Ascending aorta (tissue), 2 donors: Measurements from ENCODE around the gene MYLK3. TPM values are rescaled to one million over a fixed set of nuclear protein-coding genes. Genes with fewer than 3 reads are reported as not detected.

Source experiments
- DNase-seq, 2 donors: peaks; one replicate each; pipeline ENCODE4 v3.0.0-alpha.2; 2019; ENCODE audit warnings: low spot score in 2 of 2
- H3K27ac ChIP-seq, 2 donors: fragments of 200-600 bp; sonication (generic); one replicate each; pipeline ENCODE4 v1.5.1; 2016 to 2017; ENCODE audit warnings: mild to moderate bottlenecking in 1 of 2
- H3K27me3 ChIP-seq: fragments of 200-600 bp; sonication (generic); one replicate; pipeline ENCODE4 v1.5.1; 2017
- H3K36me3 ChIP-seq, 2 donors: fragments of 200-600 bp; sonication (generic); one replicate each; pipeline ENCODE4 v1.5.1; 2016
- H3K4me1 ChIP-seq, 2 donors: fragments of 200-600 bp; sonication (generic); one replicate each; pipeline ENCODE4 v1.5.1; 2016 to 2017; ENCODE audit warnings: mild to moderate bottlenecking in 1 of 2
- H3K4me3 ChIP-seq, 2 donors: fragments of 200-600 bp; sonication (generic); one replicate each; pipeline ENCODE4 v1.5.1; 2016 to 2017; ENCODE audit warnings: mild to moderate bottlenecking in 1 of 2
- H3K9me3 ChIP-seq, 2 donors: fragments of 200-600 bp; sonication (generic); one replicate each; pipeline ENCODE4 v1.5.1; 2016
- CTCF ChIP-seq, 3 experiments: fragments of 200-600 bp in 2 of 3; fragments of 450-650 bp in 1 of 3; sonication (generic) in 2 of 3; IDR thresholded peaks; one replicate each; pipeline ENCODE4 v1.5.1; 2016 to 2019; ENCODE audit warnings: antibody characterized with exemption in 3 of 3, mild to moderate bottlenecking in 1 of 3, moderate library complexity in 1 of 3
- intact Hi-C: fragments of 100-400 bp; cut with DNase I; formaldehyde crosslinking; loops from one replicate; pipeline ENCODE4 v1.15.1; 2023
- total RNA-seq: library from RNA; depleted of rRNA; stranded (reverse); fragments of >200 nt; gene quantifications from one replicate; pipeline ENCODE4 v1.1.0, GENCODE V29; 2016

The MYLK3 gene
- total RNA-seq, 1 donor from 2014 or later = not detected

GRCh38 chr16:46730126-46730525 is 18.0 kb downstream of the MYLK3 start:
- intact Hi-C loops = no loop called here
- no peak for TF ChIP-seq CTCF (IDR thresholded peaks at IDR 0.05)
- H3K4me1 ChIP-seq = no peaks in the 10 kb centered on the region
- no peak overlapping the region for H3K4me3 ChIP-seq
- H3K27me3 ChIP-seq = no peaks in the 10 kb centered on the region
- H3K9me3 ChIP-seq = no peaks in the 10 kb centered on the region
- H3K27ac ChIP-seq = no peak overlapping the region
- no peaks in the 10 kb centered on the region for H3K36me3 ChIP-seq
- DNase-seq = peak in 1 of 2 donors; percentile 43

GRCh38 chr16:46729326-46729995 is 18.7 kb downstream of the MYLK3 start:
- H3K4me1 ChIP-seq = no peaks in the 10 kb centered on the region
- H3K36me3 ChIP-seq = no peaks in the 10 kb centered on the region
- intact Hi-C loops = no loop called here
- no peaks in the 10 kb centered on the region for H3K27me3 ChIP-seq
- TF ChIP-seq CTCF (IDR thresholded peaks at IDR 0.05) = no peak
- DNase-seq = peak in 1 of 2 donors; percentile 28
- no peaks in the 10 kb centered on the region for H3K9me3 ChIP-seq
- H3K27ac ChIP-seq = no peak overlapping the region
- no peak overlapping the region for H3K4me3 ChIP-seq

- TF ChIP-seq CTCF (IDR thresholded peaks at IDR 0.05) = no peak
- no peaks in the 10 kb centered on the region for H3K4me1 ChIP-seq
- H3K4me3 ChIP-seq = no peak overlapping the region
- no peaks in the 10 kb centered on the region for H3K27me3 ChIP-seq
- no peaks in the 10 kb centered on the region for H3K36me3 ChIP-seq
- no peak overlapping the region for H3K27ac ChIP-seq
- intact Hi-C loops = no loop called here
- DNase-seq = peak in 1 of 2 donors; percentile 49
- no peaks in the 10 kb centered on the region for H3K9me3 ChIP-seq
Measured at GRCh38 chr16:46728806-46729205, 19.3 kb downstream of the MYLK3 start.

DNA sequence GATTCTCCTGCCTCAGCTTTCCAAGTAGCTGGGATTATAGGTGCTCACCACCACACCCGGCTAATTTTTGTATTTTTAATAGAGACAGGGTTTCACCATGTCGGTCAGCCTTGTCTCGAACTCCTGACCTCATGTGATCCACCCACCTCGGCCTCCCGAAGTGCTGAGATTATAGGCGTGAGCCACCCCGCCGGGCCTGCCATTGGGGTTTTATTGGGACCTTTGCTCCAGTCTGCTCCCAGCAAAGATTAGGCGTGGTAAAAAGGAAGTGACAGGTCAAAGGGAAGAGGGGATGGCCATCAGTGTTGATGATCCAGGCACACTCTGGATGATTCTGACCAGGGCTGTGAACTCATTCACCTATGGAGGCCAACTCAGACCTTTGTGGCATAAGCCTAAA is 20.5 kb downstream of the MYLK3 start:
- Histone ChIP-seq H3K4me1 (no peaks in the 10 kb centered on the region), H3K27ac (no peak overlapping the region), H3K36me3 (no peaks in the 10 kb centered on the region), H3K4me3 (no peak overlapping the region), H3K9me3 (no peaks in the 10 kb centered on the region), H3K27me3 (no peaks in the 10 kb centered on the region)
- DNase-seq = no peak
- no peak for TF ChIP-seq CTCF (IDR thresholded peaks at IDR 0.05)
- intact Hi-C loops = no loop called here

GRCh38 chr16:46727184-46727583 is 21.0 kb downstream of the MYLK3 start:
- no peaks in the 10 kb centered on the region for H3K36me3 ChIP-seq
- H3K27me3 ChIP-seq = no peaks in the 10 kb centered on the region
- no peak for TF ChIP-seq CTCF (IDR thresholded peaks at IDR 0.05)
- intact Hi-C loops = no loop called here
- peak in 1 of 2 donors; percentile 49 for DNase-seq
- H3K27ac ChIP-seq = no peak overlapping the region
- H3K4me3 ChIP-seq = no peak overlapping the region
- no peaks in the 10 kb centered on the region for H3K4me1 ChIP-seq
- no peaks in the 10 kb centered on the region for H3K9me3 ChIP-seq

- intact Hi-C loops = no loop called here
- TF ChIP-seq CTCF (IDR thresholded peaks at IDR 0.05) = no peak
- H3K9me3 ChIP-seq = no peaks in the 10 kb centered on the region
- no peak overlapping the region for H3K4me3 ChIP-seq
- no peak overlapping the region for H3K27ac ChIP-seq
- no peak for DNase-seq
- H3K36me3 ChIP-seq = no peaks in the 10 kb centered on the region
- H3K27me3 ChIP-seq = no peaks in the 10 kb centered on the region
- no peaks in the 10 kb centered on the region for H3K4me1 ChIP-seq
Measured at GRCh38 chr16:46721885-46722284, 26.3 kb downstream of the MYLK3 start.
